ENCODE data around the gene TENM4. TPM values are rescaled to one million over a fixed set of nuclear protein-coding genes. Genes with fewer than 3 reads are reported as not detected.

Gene TENM4
- total RNA-seq, 1 donor from 2014 or later: 7.3 TPM

- DNase-seq (ENCODE audit: extremely low read depth, low read depth, low spot score): no peak
Observed at GRCh38 chr11:78698612-78699011, 742.2 kb downstream of the TENM4 start.

GRCh38 chr11:78696177-78696576 is 744.7 kb downstream of the TENM4 start:
- no peak for DNase-seq (ENCODE audit: extremely low read depth, low read depth, low spot score)

GRCh38 chr11:78694152-78694551 is 746.7 kb downstream of the TENM4 start:
- no peak for DNase-seq (ENCODE audit: extremely low read depth, low read depth, low spot score)

GRCh38 chr11:78691215-78691614 is 749.6 kb downstream of the TENM4 start:
- DNase-seq (ENCODE audit: extremely low read depth, low read depth, low spot score): no peak

- DNase-seq (ENCODE audit: extremely low read depth, low read depth, low spot score): no peak
Observed at GRCh38 chr11:78690352-78690987, 750.4 kb downstream of the TENM4 start.

GRCh38 chr11:78689585-78690153 is 751.2 kb downstream of the TENM4 start:
- no peak for DNase-seq (ENCODE audit: extremely low read depth, low read depth, low spot score)

- no peak for DNase-seq (ENCODE audit: extremely low read depth, low read depth, low spot score)
Observed at GRCh38 chr11:78689101-78689500, 751.7 kb downstream of the TENM4 start.

GRCh38 chr11:78688460-78688859 is 752.4 kb downstream of the TENM4 start:
- no peak for DNase-seq (ENCODE audit: extremely low read depth, low read depth, low spot score)

GRCh38 chr11:78685156-78685555 is 755.7 kb downstream of the TENM4 start:
- no peak for DNase-seq (ENCODE audit: extremely low read depth, low read depth, low spot score)

- no peak for DNase-seq (ENCODE audit: extremely low read depth, low read depth, low spot score)
Observed at GRCh38 chr11:78684377-78684776, 756.5 kb downstream of the TENM4 start.

- no peak for DNase-seq (ENCODE audit: extremely low read depth, low read depth, low spot score)
Observed at GRCh38 chr11:78683774-78684173, 757.1 kb downstream of the TENM4 start.

GRCh38 chr11:78676026-78676557 is 764.7 kb downstream of the TENM4 start:
- DNase-seq (ENCODE audit: extremely low read depth, low read depth, low spot score): no peak

GRCh38 chr11:78672850-78673620 is 767.8 kb downstream of the TENM4 start:
- DNase-seq (ENCODE audit: extremely low read depth, low read depth, low spot score): no peak

GRCh38 chr11:78669249-78669648 is 771.6 kb downstream of the TENM4 start:
- no peak for DNase-seq (ENCODE audit: extremely low read depth, low read depth, low spot score)

- no peak for DNase-seq (ENCODE audit: extremely low read depth, low read depth, low spot score)
Observed at GRCh38 chr11:78667461-78667860, 773.4 kb downstream of the TENM4 start.

GRCh38 chr11:78666675-78667160 is 774.1 kb downstream of the TENM4 start:
- no peak for DNase-seq (ENCODE audit: extremely low read depth, low read depth, low spot score)

GRCh38 chr11:78664636-78665035 is 776.2 kb downstream of the TENM4 start:
- DNase-seq (ENCODE audit: extremely low read depth, low read depth, low spot score): no peak

- DNase-seq (ENCODE audit: extremely low read depth, low read depth, low spot score): no peak
Observed at GRCh38 chr11:78662811-78663210, 778.0 kb downstream of the TENM4 start.

GRCh38 chr11:78660471-78660870 is 780.4 kb downstream of the TENM4 start:
- no peak for DNase-seq (ENCODE audit: extremely low read depth, low read depth, low spot score)

- no peak for DNase-seq (ENCODE audit: extremely low read depth, low read depth, low spot score)
Observed at GRCh38 chr11:78659326-78660270, 781.2 kb downstream of the TENM4 start.

Data from glomerular endothelial cell (primary cell).